OCI-M2 (cell line): ENCODE measurements around the gene DNAJB6.
"Not testable (repeated sequence)": the region's sequence is repeated elsewhere in the genome, so short reads cannot be mapped to it uniquely, and the experiment has no call there.

ENCODE experiments used
- DNase-seq: peaks from one replicate; lab custom pipeline; 2025; ENCODE audit not compliant: unreplicated experiment; lab: John Stamatoyannopoulos, UW

The DNAJB6 gene

DNA sequence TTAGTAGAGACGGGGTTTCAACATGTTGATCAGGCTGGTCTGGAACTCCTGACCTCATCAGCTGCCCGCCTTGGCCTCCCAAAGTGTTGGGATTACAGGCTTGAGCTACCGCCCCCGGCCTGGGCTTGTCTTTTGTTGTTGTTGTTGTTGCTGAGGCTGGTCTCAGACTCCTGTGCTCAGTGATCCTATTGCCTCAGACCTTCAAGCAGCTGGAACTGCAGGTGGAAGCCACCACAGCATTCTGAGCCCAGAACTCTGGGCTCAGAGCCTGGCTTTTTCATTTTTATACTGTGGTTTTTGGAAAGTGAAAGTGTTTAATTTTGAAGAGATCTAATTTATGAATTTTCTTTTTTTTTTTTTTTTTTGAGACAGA is 16.2 kb upstream of the DNAJB6 start:
- no peak for DNase-seq

DNA sequence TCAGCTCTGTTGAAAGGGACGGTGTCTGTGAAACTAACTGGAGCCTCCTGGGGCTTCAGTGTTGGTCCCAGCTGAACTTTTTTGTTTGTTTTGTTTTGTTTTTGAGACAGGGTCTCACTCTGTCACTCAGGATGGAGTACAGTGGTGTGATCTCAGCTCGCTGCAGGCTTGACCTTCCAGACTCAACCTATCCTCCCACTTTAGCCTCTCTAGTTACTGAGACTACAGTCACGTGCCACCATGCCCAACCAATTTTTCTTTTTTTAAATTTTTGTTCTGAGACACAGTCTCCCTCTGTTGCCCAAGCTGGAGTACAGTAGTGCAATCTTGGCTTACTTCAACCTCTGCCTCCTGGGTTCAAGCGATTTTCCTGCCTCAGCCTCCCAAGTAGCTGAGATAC is 13.4 kb upstream of the DNAJB6 start:
- DNase-seq = no peak

DNA sequence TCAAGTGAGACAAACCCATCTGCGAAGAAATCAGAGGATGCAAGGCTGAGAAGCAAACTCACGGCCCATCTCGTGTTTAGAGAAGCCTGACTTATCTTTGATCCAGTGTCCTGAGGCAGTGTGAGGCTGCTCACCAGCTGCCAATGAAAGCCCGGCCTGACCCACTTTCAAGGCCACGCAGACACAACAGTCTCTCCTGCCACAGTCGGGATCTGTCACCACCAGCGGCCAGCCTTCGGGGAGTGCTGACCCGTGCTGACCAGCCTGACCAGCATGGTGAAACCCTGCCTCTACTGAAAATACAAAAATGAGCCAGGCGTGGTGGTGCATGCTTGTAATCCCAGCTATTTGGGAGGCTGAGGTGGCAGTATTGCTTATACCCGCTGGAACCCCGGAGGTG is 7.4 kb upstream of the DNAJB6 start:
- no peak for DNase-seq

DNA sequence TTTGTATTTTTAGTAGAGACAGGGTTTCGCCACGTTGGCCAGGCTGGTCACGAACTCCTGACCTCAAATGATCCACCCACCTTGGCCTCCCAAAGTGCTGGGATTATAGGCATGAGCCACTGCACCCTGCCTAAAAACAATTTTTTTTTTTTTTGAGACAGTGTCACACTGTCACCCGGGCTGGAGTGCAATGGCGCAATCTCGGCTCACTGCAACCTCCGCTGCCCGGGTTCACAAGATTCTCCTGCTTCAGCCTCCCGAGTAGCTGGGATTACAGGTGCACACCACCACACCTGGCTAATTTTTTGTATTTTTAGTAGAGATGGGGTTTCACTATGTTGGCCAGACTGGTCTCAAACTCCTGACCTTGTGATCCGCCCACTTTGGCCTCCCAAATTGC is 6.2 kb upstream of the DNAJB6 start:
- DNase-seq = not testable (repeated sequence)

DNA sequence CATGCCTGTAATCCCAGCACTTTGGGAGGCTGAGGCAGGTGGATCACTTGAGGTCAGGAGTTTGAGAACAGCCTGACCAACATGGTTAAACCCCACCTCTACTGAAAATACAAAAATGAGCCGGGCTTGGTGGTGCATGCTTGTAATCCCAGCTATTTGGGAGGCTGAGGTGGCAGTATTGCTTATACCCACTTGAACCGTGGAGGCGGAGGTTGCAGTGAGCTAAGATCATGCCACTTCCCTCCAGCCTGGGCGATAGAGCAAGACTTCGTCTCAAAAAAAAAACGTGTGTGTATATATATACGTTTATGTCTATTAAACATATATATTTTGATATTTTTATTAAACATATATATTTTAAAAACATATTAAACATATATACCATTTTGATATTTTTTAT is 5.8 kb upstream of the DNAJB6 start:
- DNase-seq = not testable (repeated sequence)

DNA sequence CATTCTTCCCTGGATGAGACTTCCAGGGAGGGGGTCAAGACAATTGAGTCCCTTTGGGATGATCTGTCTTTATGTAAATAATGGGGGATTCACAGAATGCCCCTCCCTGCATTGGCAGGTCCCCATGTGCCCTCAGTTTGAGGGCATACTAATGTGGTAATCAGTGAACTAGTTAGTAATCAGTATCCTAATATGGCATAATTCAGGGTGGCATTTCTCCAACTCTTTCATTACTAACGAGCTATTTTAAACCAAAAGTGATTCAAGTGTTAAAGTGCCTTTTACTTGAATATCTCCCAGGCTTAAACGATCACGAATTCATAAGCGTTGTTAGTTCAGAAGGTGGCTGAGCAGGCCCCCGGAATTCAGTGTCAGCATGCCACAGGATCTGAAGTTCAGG is 1.6 kb upstream of the DNAJB6 start:
- no peak for DNase-seq

DNA sequence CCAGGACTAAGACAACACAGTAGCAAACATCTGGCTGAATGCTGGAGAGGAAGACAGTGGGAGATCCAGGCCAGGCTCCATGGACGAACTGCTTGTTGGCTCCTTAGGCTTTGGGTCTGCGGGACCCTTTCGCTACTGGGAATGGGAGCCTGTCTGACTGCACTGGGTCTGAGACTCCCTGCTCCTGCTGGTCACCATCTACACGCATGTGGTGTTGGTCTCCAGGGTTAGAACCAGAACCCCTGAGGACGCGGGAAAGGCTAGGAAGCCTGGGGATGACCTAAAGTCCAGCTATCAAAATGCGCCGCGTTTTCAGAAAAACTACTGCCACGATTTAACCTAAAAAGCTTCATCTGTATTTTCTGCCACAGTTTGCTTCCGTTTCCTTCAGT is 817 bp upstream of the DNAJB6 start:
- no peak for DNase-seq

DNA sequence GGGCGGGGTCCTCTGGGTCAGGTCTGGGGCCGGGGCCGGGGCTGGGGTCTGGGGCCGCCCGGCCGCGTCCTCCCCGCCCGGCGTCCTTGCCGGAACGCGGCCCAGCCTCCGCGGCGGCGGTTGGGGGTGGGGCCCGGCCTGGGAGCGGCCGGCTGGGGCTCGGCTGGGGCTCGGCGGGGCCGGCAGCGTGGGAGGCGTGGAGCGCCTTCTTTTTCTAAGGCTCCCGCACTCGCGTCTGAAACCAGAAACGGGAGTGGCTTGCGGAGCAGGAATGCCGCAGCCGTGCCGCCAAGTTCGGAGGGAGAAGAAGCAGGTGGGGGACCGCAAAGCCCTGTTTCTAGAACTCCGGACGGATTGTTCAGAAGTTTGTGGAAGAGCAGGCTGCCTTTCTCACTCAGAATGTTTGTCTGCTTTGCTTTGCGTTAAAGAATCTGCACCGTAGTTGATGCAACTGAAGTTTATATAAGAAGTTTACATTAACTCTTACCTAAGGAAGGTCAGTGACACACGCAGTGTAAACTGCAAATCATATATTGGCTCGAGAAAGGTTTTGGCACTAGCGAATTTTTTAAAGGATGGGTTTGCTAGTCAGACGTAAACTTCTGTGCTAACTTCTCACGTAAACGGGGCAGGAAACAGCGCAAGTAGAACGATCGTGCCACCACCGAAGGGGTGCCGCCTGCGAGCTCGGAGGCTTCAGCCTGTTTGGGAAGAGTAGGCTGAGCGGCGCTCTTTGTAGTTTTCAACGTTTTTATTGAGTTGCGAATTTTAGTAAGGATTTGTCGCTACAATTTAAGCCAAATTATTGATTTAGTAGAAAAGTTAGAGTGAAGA is 729 bp downstream of the DNAJB6 start:
- no peak for DNase-seq

DNA sequence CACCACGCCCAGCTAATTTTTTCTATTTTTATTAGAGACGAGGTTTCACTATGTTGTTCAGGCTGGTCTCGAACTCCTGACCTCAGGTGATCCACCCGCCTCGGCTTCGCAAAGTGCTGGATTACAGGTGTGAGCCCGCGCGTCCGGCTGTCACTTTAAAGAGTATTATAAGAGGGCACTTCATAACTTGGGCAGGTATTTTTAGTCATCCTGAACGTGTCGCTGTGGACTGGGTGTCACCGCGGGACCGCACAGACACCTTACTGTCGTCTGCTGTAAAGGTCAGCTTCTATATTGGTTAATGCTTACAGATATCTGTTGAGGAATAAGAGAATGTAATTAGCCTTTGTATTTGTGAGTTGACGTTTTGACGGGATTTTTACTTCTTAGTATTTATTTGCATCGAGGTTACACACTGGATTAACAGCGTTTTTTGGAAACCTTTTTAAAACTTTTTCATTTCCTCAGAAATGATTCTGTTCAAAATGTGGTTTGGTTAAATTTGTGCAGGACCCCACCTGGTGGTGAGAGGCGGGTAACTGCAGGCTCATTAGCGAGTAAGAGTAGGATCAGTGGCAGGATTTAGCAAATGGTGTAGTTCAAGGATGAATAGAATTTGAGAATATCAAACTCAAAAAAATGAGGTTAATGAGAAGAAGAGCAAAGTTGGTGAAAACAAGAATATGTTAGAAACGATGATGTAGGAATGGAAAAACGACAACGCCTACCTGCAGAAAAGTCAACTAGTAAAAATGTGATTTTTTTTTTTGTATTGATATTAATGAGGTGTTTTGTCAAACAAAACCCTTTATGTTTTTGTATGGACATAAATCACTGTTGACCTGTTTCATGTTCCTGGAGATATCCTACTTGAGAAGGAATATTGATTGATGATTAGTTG is 3.2 kb downstream of the DNAJB6 start:
- peak; percentile 34 for DNase-seq

DNA sequence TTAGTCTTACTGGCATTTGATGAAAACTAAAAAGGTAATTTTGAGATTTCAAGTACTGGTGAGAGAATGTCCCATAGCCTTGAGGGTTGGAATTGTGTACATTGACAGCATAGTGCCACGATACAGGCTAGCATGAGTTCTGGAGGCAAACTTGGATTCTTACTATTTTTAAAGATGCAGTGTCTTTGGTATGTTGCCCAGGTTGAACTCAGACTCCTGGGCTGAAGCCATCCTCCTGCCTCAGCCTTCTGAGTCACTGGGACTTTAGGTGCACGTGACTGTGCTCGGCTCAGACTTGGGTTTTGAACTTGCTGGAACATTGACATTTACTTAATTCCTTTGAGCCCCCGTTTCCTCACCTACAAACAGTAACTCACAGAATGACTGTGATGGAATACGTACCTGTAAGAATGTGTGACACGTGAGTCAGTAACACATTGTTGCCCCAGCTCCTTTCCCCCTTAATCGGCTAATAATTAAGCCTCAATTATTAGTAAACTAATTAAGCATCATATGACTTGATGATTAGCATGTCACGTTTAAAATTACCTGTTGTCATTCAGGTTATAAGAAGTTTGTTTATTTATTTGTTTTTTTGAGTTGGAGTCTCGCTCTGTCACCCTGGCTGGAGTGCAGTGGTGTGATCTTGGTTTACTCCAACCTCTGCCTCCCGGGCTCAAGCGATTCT is 10.6 kb downstream of the DNAJB6 start:
- DNase-seq = no peak

DNA sequence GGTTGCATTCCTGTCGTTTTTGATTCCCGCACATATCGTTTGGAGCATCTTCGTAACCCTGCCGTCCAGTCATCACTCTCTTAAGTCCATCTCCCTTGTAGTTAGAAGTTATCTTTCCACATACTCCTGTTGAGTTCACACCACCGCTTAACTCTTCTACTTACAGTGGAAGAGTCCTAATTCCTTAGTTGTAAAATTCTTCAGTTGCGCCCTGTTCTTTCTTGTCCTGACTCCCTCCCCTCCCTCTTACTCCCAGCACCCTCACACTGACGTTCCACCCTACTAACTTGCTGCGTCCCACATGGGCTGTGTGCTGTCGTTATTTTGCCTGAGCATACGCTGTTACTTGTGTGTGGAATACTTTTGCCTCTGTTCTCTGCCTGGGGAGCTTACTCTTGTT is 11.7 kb downstream of the DNAJB6 start:
- DNase-seq = no peak

DNA sequence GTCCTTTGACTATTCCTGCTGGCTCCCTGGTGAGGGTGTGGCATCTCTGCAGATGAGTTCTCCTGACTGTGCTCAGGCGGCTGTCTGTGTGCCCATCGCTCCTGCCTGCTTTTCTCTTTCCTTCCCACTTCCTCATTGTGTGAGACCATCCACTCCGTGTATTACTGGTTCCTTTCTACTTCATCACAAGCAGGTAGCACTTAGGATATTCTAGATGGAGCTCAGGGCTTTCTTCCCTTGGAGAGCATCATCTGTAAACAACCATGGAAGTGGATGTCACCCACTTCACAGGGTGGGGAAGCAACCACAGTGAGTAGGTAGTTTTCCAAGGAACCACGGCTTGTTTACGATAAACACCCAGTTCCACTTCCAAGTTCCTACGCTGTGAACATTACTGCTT is 15.7 kb downstream of the DNAJB6 start:
- no peak for DNase-seq

DNA sequence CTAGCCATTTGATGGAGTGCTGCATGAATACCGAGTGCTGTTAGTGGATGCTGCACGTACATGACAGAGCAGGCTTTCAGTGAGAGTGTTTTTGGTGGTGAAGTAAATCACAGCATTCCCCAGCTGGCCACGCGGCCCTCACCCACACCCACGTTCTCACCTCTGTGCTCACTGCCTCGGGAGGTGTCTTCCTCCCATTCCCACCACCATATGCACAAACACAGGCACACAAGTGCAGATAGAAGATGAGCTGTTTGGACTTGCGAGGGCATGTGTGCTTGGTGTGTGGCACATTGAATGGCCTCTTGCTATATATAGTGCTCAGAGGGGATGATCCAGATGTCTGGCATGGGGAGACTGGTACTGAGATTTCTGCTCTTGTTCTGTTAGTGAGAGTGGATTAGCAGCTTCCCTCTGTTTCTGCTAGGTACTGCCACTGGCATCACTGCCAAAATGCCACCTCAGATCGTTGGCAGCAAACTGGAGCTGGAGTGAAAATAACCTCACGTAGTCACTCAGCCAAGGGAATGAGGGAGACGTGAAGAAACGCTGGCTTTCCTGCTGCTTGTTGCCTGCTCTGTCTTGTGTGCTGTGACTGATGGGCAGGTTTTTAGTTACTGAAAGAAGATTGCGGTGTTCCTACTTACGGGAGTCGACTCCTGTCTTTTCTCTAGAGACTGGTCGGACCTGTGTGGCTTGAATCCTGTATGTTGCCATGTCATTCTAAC is 19.1 kb downstream of the DNAJB6 start:
- no peak for DNase-seq

DNA sequence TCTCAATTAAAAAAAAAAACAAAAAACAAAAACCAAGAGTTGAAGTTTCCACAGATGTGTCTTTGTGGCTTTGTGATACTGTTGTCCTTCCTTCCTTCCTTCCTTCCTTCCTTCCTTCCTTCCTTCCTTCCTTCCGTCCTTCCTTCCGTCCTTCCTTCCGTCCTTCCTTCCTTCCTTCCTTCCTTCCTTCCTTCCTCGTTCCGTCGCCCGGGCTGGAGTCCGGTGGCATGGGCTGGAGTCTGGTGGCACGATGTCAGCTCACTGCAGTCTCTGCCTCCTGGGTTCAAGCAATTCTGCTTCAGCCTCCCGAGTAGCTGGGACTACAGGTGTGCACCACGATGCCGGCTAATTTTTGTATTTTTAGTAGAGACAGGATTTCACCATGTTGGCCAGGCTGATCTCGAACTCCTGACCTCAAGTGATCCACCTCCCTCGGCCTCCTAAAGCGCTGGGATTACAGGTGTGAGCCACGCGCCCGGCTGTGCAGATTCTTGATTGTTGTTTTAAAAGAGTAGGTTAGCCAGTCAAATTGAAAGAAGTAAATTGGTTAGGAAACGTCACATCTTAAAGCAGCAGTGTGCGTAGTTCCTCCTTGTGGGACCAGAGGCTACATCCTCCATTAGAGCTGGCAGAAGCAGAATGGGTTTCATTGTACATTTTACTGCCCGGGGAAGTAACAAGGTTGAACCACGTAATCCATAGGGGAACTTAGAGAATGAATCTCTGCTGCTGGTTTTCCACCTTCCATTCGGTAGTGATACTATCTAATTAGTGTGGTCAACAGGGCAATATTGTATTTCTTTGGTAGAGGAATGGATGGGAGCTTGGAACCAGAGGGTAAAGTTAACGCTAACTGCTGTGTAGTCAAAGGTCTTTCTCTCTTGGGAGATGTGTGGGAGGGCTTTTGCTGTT is 20.6 kb downstream of the DNAJB6 start:
- no peak for DNase-seq

DNA sequence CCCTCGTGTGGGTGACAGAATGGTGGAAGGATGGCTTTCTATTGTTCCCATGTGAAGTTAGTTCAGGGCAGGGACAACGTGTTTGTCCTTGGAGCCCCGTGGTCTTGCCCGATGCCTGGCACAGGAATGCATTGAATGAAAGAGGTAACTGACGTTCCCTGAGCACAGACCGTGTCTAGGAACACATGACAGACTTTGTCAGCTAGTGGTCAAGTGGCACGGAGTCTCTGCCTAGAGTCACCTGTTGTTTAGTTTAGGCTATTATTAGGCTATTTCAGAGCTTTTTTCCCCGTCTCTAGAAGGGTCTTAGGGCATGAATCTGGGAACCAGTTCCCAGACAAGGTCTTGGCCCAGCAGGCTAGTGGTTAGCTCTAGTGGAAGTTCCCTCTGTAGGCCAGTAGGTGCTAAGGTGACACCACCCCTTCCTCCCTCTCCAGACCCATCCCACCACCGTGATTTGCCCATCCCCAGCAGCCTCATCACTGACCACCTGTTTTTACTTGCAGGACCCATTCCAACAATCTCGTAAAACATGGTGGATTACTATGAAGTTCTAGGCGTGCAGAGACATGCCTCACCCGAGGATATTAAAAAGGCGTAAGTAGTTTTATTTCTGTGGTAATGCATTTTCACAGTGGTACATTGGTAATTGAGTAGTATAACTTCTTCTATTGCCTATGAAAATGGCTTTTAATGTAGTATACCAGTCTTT is 21.4 kb downstream of the DNAJB6 start:
- DNase-seq = no peak

DNA sequence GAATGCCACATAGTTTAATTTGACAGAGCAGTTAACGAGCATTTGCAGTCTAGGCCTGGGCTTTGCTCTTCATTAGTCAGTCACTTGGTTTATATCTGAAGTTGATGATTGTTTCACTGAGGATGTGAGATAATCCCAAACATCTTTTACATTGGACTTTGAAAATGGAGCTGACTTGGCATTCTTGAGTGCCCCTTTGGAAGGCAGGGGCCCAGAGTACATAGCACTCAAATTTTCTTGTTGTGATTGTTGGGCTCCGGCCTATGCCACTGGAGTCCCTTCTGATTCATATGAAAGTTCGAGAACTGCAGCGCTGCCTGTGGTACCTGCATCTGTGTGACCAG is 21.9 kb downstream of the DNAJB6 start:
- no peak for DNase-seq

DNA sequence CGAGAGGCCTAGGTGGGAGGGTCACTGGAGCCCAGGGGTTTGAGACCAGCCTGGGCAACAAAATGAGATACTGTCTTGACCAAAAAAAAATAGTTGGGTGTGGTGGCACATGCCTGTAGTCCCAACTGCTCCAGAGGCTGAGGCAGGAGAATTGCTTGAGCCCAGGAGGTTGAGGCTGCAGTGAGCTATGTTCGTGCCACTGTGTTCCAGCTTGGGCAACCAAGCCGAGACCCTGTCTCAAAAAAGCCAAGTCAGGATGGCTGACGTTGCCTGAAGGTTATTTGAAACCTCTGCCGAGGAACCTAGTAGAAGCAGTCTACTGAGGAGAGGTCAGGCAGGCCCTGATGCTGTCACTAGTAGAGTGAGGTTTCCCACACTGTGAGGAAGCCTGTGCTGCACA is 22.8 kb downstream of the DNAJB6 start:
- DNase-seq = no peak

DNA sequence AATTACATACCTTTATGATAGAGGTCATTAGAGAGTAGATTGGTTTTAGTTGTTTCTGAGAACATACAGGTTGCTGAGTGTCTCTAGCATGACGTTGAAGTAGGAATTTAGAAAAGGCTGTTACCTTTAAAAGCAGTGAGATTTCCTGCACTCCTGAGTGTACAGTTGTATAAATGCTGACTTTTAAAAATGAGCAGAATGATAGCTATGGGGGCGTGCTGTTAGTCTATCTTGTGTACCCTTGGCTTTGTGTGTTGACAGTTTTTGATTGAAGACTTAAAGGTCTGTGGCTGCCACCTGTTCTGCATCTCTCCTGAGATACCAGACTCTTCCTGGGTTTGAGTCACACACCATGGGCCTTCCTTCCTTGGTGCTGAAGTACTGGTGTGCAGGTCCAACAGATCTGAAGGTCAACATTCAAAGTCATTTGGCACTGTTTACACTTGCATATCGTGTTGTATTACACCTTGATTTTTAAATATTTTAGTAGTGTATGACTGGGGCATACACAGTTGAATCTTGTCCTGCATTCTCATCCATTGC is 23.8 kb downstream of the DNAJB6 start:
- no peak for DNase-seq

DNA sequence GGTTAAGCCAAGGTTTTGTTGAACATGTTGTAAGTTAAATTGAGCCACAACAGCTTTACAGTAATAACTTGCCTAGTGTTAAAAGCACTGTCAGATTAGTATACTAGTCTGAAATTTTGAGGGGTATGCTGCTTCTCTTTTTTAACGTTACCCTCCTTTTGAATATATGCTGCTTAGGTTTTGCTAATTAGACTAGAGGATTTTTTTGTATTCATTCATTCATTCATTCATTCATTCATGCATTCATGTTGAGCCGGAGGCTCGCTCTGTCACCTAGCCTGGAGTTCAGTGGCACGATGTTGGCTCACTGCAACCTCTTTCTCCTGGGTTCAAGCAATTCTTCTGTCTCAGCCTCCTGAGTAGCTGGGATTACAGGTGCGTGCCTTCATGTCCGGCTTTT is 24.7 kb downstream of the DNAJB6 start:
- no peak for DNase-seq
